CD4-positive, alpha-beta T cell treated with Interleukin-15 for 4 hours (primary cell): Measurements from ENCODE around the gene FAM124A.
"Not testable (repeated sequence)": the region's sequence is repeated elsewhere in the genome, so short reads cannot be mapped to it uniquely, and the experiment has no call there.

Experiments used
- DNase-seq: peaks from one replicate; pipeline ENCODE4 v3.0.0-alpha.2; 2020; ENCODE audit warnings: low spot score

Gene FAM124A

DNA sequence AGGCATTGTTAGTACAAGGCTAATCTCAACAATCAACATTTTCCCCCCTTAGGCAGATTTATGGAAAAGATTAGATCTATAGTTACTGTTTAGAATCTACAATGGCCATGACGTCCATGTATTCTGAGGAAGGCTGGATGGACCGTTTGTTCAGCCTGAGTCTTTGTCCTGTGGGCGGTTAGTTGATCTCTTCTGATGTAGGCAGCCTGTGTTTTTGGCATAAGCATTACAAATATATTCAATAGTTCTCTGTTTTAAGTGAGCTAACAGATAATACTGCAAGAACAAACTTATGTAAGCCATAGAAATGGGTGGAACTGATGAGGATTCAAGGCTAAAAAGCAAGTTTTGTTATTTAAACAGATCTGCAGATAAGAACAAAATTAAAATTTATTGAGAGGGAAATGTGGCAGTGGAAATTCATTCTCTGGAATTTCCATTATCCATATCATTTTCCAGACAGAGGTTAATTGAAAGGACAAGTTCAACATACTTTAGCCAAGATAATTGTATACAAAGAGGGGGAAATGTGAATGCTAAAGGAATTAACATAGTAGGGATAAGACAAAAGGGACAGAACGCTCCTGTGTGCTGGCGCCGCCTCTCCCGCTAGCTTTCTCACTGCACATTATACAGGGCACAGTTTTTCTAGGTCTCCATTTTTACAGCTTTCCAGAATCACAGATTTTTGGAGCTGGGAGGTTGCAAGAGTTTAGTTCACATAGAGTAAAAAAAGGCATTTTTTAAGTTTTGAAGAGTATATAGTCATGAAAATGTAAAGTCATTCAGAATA lies 48.6 kb downstream of the FAM124A start:
- DNase-seq, result no peak

DNA sequence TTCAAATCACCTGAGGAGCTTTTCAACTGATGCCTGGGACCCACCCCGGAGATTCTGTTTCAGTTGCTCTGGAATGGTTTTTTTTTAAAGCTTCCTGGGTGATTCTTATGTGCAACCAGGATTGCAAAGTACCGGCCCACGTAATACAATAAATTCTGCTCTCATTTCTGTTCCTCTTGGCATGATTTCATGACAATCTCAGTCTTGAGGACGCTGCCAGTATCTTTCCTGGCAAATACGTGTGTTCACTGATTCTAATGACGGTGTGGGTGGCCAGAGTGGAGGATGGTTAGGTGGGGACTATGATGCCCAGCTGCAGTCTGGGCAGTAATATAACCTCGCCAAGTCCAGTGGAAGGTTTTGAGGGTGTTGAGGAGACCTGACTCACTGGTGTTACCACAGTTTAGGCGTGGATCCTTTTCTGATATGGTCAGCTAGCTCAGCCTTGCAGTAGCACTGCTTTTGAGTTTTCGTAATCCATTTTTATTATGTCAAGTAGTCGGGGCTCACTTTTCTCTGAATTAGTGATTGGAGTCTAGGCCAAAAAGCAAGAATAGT lies 49.4 kb downstream of the FAM124A start:
- DNase-seq, result no peak

DNA sequence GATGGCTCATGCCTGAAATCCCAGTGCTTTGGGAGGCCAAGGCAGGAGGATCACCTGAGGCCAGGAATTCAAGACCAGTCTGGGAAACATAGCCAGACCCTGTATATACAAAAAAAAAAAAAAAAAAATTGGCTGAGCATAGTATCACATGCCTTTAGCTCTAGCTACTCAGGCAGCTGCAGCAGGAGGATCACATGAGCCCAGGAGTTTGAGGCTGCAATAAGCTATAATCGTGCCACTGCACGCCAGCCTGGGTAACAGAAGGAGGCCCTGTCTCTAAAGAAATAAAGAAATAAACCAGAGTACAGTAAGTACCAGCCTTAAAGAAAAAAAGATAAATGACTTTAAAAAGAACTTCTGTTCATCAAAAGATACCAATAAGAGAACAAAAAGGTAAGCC lies 52.9 kb downstream of the FAM124A start:
- no peak for DNase-seq

DNA sequence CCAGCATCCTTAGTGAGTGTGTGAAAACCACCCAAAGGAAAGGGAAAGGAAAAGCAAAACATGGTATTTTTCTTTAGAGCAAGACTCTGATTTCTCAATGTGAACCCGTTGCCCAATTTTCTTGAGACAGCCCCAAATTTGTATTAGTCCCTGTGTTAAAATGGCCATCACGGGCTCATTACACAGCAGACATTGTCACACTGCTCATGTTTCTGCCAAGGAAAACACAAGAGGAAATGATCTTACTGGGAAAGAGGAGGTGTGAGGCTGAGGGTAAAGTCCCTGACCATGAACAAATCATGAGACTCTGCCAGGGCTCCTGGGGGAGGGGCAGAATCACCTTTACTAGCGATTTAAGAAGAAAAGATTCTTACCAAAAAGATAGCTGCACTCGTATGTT lies 54.4 kb downstream of the FAM124A start:
- DNase-seq, result no peak

DNA sequence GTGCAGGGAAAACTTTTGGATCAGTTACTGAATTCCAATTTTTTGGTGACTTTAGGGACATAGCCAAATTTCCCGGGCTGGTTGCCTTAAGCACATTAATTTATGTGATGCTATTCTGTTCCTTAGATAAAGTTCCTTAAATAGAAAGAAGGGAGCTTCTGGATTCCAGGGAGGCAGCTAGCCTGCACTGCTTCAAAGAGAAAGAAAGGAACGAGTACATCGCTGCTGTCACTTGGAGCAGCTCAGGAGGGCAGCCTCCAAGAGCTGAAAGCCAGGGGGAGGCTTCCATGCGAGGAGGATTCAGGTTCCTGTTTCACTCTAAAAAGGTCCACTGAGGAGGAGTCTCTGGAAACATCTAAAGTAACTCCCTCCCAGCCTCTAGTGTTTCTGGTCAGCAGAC lies 55.7 kb downstream of the FAM124A start:
- no peak for DNase-seq

DNA sequence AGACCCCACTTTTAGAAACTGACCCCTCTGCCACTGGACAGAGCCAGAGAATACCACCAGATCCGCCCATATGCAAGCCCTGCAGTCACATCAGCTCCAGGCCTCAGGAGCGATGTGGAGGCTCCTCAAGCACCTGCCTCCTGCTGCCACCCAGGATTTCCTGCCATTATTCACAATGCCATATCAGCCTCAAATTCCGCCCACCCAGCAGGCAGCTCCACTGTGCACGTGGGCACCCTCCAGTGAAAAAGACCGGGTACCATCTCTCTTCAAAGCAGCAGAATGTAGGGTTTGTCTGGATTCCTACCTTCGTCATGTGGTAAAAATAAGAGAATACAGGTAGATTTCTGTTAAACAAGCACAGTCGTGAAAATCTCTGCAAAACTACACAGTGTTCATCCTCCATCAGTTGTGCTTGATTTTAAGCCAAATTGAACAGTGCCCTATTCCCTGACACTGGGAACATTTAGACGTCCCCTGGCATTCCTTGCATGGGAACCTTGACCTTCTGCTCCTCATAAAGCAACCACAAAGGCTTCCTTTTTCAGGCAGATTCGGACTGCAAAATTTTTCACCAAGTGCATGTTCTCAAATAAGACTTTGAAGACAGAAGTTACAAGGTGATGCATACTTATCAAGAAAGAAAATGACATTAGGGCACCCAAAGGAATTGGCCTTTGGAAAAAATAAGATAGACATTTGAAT lies 56.4 kb downstream of the FAM124A start:
- DNase-seq, result no peak

DNA sequence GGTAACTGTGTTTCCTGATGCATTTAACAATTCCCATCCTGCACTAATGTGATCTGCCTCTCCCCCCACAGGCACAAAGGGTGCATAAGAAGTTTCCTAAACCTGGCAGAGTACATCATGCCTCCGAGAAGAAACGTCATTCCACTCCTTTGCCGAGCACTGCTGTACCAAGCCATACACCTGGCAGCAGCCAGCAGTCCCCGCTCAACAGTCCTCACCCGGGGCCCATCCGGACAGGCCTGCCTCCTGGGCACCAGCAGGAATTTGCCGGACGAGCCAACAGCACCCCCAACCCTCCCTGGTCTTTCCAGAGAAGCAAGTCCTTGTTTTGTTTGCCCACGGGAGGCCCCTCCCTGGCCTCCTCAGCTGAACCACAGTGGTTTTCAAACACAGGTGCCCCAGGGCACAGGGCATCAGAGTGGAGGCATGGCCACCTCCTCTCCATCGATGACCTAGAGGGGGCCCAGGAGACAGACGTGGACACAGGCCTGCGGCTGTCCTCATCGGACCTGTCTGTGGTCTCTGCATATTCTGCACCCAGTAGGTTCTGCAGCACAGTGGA lies 58.3 kb downstream of the FAM124A start:
- DNase-seq, result no peak

DNA sequence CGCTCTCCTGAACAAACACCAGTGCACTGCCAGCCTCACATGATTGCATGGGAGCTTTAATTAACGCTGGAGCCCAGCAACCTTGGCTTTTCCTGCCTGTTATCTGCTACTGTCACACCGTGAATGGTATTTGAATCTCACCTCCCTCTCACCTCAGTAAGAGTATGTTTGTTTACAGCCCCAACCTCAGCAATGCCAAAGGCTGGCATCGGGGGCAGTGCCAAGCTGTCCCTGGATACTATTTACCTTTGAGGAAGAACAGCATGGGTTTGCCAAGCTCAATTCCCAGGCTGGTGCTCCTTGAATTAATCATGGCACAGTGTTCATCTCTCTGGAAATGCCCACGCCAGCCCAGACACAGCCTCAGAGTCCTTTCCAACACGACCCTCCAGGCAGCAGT lies 60.1 kb downstream of the FAM124A start:
- no peak for DNase-seq

DNA sequence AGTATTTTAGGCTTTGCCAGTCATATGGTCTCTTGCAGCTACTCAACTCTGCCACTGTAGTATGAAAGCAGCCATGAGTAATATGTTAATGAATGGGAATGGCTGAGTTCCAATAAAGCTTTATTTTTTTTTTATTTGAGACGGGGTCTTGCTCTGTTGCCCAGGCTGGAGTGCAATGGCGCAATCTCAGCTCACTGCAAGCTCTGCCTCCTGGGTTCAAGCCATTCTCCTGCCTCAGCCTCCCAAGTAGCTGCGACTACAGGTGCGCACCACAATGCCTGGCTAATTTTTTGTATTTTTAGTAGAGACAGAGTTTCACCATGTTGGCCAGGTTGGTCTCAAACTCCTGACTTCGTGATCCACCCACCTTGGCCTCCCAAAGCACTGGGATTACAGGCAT lies 60.7 kb downstream of the FAM124A start:
- not testable (repeated sequence) for DNase-seq

DNA sequence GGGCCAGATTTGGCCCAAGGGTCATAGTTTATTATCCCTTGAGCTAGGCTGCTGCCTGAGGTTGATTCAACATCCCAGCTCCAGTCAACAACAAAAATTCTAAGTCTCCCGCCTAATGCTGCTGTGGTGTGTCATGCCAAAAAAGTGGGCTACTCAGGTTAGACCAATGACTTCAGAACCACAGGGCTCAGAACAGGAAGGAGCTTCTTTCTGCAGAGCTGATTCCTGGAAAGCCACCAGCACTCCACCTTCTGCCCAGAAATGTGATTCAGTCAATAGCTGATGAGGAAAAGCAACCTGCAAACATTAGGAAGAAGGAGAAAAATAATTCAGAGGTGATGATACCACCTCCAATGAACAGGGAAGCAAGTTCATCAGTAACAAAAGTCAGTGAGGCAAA lies 61.2 kb downstream of the FAM124A start:
- DNase-seq, result no peak

DNA sequence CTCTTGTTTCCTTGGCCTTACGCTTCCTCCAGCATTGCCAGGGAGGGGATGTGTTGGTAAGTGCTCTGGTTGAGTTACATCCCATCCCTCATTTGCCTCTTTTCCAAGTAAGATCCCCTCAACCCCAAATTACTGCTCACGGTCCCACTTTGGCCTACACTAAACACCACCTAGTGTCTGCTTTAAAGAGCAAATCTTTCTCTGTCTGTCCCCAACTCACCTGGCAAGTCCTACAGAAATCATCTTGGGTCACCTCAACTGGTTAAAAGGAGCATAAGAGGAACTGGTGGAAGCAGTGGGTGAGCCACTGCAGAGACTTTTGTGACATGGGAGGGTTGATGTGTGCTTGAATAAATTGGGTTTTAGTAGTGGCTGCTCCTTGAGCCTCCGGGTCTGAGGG lies 62.1 kb downstream of the FAM124A start:
- no peak for DNase-seq

DNA sequence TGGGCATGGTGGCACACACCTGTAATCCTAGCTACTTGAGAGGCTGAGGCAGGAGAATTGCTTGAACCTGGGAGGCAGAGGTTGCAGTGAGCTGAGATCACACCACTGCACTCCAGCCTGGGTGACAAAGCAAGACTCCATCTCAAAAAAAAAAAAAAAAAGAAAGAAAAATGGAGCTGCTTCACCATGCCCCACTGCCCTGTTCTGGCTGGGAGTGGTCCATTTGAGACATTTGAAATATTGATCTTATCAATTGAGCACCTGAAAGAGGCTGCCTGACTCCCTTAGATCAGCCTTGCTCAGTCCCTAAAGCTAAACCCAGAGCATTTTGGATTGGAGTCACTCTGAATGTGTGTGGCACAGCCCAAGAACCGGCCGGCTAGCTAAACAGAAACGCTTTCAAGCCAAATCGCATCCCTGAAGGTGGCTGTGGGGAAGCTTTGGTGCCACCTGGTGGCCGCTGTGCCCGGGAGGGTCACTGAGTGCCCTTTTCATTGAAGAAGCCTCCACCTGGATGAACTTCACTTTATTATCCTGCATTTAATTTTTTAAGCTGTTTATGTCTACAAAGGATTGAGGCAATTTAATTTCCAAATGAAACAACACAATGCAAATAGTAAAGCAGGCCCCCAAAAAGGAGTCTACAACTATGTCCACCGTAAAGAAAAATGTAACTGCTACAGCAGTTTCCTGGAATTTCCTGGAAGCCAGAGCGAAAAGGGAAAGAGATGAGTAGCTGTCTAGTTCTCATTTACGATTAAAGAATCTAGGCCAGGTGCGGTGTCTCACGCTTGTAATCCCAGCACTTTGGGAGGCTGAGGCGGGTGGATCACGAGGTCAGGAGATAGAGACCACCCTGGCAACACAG lies 64.2 kb downstream of the FAM124A start:
- DNase-seq, result peak; percentile 58

DNA sequence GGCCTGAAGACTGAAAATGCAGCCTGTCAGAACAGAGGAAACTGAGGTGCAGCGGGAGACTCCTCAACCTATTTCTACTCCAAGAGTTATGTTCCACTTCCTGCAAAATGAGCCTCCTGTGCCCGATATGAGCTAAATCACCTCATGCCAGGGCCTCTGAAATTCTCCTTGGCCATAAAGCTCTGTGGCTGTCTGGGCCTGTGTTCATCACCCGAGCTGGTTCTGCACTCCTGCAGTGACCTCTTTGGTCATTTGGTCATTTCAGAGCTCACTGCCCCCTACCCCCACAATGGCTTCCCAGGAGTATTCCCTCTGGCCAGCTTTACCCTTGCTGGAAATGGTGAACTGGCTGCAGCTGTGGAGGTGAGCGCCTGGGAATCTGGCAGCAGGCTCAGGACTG lies 65.6 kb downstream of the FAM124A start:
- no peak for DNase-seq

DNA sequence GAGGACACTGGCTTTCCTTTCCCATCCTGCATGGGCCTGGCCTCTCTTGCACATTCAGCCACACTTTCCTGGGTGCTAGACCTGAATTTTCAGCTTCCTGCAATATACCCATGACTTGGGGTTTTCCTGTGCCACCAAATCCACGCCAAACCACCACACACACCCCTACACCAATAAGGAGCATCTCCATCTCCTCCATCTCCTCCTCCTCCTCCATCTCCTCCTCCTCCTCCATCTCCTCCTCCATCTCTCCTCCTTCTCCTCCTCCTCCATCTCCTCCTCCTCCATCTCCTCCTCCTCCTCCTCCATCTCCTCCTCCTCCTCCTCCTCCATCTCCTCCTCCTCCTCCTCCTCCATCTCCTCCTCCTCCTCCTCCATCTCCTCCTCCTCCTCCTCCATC lies 66.1 kb downstream of the FAM124A start:
- not testable (repeated sequence) for DNase-seq

DNA sequence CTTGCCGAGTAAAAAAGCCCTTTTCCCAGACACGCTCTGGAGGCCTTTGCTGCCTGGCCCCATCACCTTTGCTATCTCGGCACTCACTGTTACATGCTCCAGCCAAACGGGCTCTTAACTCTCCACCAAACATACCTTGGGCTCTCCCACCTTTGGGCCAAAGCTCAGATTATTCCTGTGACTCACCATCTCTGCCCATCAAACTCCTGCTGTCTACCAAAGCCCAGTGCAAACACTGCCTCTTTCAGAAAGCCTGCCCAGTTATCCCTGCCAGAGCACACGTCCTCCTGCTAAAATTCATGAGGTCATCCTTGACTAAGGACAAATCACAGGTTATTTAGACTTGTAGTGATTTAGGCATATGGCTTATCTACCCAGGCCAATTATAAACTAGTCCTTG lies 69.1 kb downstream of the FAM124A start:
- no peak for DNase-seq

DNA sequence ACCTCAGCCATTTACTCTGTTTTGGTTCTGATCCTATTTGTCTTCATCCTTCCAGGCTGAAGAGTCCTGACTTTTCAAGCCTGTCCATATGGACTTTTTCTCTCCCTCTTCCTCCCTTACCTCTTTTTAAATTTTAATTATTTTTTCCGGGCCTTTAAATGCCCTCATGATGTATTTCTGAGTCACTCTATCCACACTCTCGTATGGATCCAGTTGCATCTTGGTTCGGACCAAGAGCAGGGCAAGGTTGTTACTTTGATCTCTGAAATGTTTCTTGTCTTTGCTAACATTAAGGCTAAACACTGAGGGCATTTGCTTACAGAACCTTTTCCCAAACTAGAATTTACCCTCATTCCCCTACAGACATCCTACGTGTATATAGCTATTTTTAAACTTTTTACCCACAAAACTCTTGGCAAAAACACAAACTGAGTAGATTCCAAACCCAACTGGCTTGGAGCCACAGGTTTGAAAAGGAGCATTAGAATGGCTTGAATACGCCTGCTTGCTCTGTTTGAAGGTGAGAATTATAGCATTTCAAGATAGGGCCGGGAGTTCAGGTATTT lies 69.9 kb downstream of the FAM124A start:
- DNase-seq, result no peak

DNA sequence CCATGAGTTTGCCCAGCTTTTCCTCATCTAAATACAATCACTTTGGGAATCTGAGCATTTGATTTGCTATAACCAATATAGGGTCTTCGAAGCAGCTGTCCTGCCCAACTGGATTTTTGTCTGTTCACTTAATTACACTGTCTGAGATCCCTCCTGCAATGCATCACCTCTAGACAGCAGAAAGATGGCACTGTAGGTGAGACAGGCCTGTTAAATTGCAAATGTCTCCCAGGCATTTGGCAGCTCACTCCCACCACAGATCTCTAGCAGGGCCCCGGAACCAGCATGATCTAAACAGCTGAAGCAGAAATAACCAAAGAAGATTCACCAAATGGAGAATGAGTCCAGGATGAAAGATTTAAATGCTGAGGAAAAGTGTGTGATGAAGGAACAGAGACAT lies 75.4 kb downstream of the FAM124A start:
- DNase-seq, result no peak

DNA sequence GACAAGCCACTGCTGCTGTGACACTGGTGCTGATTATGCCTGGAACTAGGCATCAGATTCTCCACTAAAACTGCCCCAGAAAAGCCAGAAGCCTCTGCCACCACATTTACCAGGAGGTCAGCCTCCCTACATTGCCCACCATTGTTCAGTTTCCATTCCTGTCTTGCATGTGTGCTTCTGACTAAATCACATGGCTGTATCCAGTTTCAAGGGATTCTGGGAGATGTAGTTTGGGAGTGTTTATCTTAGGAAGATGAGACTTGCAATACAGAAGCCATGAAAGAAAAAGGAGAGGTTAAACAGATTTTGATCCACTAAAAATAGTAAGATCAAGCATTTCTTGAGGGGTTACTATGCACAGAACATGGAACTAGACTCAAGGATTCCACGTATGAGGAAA lies 76.6 kb downstream of the FAM124A start:
- DNase-seq, result no peak

DNA sequence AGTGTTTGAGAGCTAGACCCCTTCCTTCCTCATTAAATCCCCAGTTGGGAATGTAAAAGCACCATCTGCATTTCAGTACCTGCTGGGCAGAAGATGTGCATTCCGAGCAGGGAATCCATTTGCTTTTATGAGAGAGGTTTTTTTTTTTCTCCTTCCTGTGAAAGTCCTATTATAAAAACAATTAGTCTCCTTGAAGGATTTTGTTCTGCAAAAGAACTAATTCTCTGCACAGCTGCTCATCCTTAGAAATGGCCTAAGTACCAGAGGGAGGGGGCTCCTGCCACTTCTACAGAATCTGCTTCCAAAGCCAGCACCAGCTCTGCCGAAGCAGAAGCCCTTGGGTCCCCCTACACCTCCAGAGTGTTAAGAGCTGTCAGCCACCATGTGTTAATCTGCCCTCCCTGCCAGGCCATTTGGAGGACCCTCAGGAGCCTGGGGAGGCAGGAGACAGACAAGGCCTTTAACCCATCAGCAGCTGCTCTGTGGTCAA lies 80.9 kb downstream of the FAM124A start:
- DNase-seq, result no peak

DNA sequence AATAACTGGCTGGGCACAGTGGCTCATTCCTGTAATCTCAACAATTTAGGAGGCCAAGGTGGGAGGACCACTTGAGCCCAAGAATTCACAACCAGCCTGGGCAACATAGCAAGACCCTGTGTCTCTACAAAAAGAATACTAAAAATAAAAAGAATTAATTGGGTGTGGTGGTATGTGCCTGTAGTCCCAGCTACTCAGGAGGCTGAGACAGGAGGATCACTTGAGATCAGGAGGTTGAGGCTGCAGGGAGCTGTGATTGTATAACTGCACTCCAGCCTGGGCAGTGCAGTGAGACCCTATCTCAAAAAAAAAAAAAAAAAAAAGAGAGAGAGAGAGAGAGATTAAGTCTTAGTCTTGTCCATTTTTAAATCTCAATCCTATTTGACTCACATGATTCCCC lies 81.7 kb downstream of the FAM124A start:
- no peak for DNase-seq

DNA sequence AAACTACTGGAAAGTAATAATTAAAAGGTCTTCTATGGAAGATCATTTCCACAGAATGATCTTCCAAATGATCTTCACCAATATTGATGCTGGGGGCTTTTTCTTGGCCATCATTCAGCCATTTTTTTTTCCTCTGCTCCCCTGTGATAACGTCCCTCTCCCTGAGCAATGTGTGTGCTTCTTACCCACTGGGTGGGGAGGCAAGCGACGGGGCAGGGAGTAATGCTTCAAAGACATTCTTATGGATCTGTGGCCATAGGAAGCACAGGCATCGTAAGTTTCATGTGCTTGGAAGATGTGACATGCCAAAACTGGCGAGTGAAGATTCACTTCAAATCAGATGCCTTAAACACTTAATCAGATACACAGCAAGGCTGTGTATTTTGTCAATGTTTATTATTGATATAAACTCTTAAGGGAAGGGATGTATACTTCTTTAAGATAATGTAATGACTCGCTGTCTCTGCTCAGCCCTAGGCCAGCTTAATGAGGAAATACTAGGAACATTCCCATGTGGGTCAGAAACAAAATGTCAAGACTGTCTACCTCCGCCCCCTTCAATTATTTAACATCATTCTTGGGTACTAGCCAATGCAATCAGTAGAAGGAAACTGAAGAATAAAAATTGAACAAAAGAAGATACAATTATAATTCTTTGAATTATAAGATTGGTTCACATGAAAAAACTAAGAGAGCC lies 83.2 kb downstream of the FAM124A start:
- no peak for DNase-seq
